ENCODE measurements around the gene ZBTB33. TPM values are rescaled to one million over a fixed set of nuclear protein-coding genes. Genes with fewer than 3 reads are reported as not detected.

Gene ZBTB33
- total and polyA plus RNA-seq, 2 of the 13 experiments (the other 11 are each of a cell fraction or from before 2014, with no cell fraction given) = 6.5 to 20.2 TPM

DNA sequence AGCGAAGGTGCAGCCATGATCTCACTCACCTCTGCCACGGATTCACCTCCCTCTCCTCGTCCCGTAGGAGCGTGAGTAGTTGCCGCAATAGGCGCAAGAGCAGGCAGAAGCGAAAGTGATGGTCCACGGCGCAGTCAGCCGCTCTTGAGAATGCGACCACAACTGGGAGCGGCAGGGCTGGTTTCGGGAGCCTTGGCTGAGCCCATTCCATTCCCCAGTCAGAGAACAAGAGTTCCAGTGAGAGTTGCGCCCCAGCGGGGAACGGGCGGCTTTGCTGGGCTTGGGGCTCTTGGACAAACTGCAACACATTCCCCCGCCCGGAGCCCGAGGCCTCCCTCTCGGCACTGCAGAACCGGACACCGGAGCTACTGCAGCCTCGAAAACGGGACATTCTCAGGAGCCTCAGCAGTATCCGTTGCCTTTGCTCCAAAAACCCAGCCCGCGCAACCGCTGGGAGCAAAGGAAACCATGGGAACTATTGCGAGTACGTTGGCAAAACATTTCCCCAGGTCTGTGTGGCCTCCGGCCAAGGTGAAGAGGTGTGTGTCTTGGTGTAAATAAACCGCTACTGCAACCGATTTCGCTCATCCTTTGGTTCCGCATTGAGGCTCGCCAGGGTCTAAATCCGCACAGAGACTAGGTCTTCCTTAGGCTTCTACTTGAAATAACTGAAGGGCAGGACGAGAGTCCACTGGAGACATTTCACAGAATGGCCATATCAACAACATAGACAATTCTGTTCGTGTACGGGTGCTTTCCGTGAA, 5.7 kb upstream of the ZBTB33 start (continued):
- TF ChIP-seq NCOA5 (CRISPR knock-in tag; IDR thresholded peaks at IDR 0.05) (no peak), ZMYM3 (CRISPR knock-in tag; IDR thresholded peaks at IDR 0.05) (peak; percentile 16; the same call in 1 of the 2 replicates), PAX8 (CRISPR knock-in tag; IDR thresholded peaks at IDR 0.05; ENCODE audit: borderline replicate concordance) (no peak), ZNF512 (CRISPR knock-in tag; IDR thresholded peaks at IDR 0.05) (no peak), NAIF1 (CRISPR knock-in tag; IDR thresholded peaks at IDR 0.05; ENCODE audit: borderline replicate concordance) (peak; percentile 89), ARID2 (CRISPR knock-in tag; IDR thresholded peaks at IDR 0.05; ENCODE audit: borderline replicate concordance) (no peak), ZNF253 (CRISPR knock-in tag; IDR thresholded peaks at IDR 0.05; ENCODE audit: borderline replicate concordance) (no peak), ZNF296 (CRISPR knock-in tag; conservative IDR thresholded peaks at IDR 0.05) (no peak), XBP1 (CRISPR knock-in tag; IDR thresholded peaks at IDR 0.05) (no peak), MIER3 (CRISPR knock-in tag; IDR thresholded peaks at IDR 0.05; ENCODE audit: borderline replicate concordance) (peak; percentile 18; the same call in 1 of the 2 replicates), PRMT3 (CRISPR knock-in tag; IDR thresholded peaks at IDR 0.05; ENCODE audit: borderline replicate concordance, low read depth) (no peak), TGIF2 (CRISPR knock-in tag; IDR thresholded peaks at IDR 0.05) (0 out of 2 replicates have a peak, but pooled peaks have one; percentile 48), SATB2 (CRISPR knock-in tag; IDR thresholded peaks at IDR 0.05) (no peak), ZBTB46 (CRISPR knock-in tag; IDR thresholded peaks at IDR 0.05; ENCODE audit: borderline replicate concordance) (no peak), IKZF4 (CRISPR knock-in tag; IDR thresholded peaks at IDR 0.05; ENCODE audit: borderline replicate concordance, low read depth, not compliant biosample characterization) (no peak), KLF16 (CRISPR knock-in tag; IDR thresholded peaks at IDR 0.05) (peak in 1 of 2 experiments; percentile 69; a peak in 2 of 4 replicates), TSC22D2 (CRISPR knock-in tag; IDR thresholded peaks at IDR 0.05; ENCODE audit: borderline replicate concordance) (no peak), ZKSCAN8 (CRISPR knock-in tag; IDR thresholded peaks at IDR 0.05; ENCODE audit: borderline replicate concordance) (no peak)
- TF ChIP-seq, protein P1, sequence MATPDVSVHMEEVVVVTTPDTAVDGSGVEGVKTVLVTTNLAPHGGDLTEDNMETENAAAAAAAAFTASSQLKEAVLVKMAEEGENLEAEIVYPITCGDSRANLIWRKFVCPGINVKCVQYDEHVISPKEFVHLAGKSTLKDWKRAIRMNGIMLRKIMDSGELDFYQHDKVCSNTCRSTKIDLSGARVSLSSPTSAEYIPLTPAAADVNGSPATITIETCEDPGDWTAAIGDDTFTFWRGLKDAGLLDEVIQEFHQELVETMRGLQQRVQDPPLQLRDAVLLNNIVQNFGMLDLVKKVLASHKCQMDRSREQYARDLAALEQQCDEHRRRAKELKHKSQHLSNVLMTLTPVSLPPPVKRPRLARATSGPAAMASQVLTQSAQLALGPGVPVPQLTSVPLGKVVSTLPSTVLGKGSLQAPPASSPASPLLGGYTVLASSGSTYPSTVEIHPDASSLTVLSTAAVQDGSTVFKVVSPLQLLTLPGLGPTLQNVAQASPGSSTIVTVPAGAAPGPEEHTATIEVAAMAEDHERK (CRISPR knock-in tag; IDR thresholded peaks at IDR 0.05; ENCODE audit: low read depth) = no peak
- TF ChIP-seq, protein P2, sequence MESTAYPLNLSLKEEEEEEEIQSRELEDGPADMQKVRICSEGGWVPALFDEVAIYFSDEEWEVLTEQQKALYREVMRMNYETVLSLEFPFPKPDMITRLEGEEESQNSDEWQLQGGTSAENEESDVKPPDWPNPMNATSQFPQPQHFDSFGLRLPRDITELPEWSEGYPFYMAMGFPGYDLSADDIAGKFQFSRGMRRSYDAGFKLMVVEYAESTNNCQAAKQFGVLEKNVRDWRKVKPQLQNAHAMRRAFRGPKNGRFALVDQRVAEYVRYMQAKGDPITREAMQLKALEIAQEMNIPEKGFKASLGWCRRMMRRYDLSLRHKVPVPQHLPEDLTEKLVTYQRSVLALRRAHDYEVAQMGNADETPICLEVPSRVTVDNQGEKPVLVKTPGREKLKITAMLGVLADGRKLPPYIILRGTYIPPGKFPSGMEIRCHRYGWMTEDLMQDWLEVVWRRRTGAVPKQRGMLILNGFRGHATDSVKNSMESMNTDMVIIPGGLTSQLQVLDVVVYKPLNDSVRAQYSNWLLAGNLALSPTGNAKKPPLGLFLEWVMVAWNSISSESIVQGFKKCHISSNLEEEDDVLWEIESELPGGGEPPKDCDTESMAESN (CRISPR knock-in tag; conservative IDR thresholded peaks at IDR 0.05) = 0 out of 2 replicates have a peak, but pooled peaks have one; percentile 36
- TF ChIP-seq, protein P3, sequence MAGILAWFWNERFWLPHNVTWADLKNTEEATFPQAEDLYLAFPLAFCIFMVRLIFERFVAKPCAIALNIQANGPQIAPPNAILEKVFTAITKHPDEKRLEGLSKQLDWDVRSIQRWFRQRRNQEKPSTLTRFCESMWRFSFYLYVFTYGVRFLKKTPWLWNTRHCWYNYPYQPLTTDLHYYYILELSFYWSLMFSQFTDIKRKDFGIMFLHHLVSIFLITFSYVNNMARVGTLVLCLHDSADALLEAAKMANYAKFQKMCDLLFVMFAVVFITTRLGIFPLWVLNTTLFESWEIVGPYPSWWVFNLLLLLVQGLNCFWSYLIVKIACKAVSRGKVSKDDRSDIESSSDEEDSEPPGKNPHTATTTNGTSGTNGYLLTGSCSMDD (CRISPR knock-in tag; IDR thresholded peaks at IDR 0.05) = no peak

Data from HepG2 (cell line).